ENCODE results near the gene CFAP77.

Gene CFAP77

DNA sequence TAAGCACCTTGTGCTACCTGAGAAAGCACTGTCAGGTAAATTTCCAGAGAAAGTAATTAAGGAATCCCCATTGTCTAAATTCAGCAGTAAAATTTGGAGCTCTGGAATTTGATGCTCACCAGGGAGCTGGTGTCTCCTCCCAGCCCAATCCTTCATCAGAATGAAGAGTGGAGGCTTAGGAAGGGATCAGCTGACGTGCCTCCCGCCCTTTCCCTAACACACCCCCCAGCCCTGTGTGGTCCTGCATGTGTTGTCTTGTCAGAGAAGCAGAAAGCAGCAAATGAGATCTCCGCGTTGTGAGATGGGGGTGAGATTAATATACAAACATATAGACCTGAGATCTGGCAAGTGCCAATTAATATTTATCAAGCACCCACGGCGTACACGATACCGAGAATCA, 145.5 kb downstream of the CFAP77 start:
- no peak overlapping the region for H3K27ac ChIP-seq
- TF ChIP-seq, protein P1, sequence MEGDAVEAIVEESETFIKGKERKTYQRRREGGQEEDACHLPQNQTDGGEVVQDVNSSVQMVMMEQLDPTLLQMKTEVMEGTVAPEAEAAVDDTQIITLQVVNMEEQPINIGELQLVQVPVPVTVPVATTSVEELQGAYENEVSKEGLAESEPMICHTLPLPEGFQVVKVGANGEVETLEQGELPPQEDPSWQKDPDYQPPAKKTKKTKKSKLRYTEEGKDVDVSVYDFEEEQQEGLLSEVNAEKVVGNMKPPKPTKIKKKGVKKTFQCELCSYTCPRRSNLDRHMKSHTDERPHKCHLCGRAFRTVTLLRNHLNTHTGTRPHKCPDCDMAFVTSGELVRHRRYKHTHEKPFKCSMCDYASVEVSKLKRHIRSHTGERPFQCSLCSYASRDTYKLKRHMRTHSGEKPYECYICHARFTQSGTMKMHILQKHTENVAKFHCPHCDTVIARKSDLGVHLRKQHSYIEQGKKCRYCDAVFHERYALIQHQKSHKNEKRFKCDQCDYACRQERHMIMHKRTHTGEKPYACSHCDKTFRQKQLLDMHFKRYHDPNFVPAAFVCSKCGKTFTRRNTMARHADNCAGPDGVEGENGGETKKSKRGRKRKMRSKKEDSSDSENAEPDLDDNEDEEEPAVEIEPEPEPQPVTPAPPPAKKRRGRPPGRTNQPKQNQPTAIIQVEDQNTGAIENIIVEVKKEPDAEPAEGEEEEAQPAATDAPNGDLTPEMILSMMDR (IDR thresholded peaks at IDR 0.05) = no peak
- TF ChIP-seq ZFX (IDR thresholded peaks at IDR 0.05; ENCODE audit: borderline replicate concordance) = no peak

GRCh38 chr9:132556235-132556634, 146.2 kb downstream of the CFAP77 start:
- TF ChIP-seq, protein P1 (IDR thresholded peaks at IDR 0.05) = no peak
- TF ChIP-seq ZFX (IDR thresholded peaks at IDR 0.05; ENCODE audit: borderline replicate concordance) = no peak
- no peak overlapping the region for H3K27ac ChIP-seq

DNA sequence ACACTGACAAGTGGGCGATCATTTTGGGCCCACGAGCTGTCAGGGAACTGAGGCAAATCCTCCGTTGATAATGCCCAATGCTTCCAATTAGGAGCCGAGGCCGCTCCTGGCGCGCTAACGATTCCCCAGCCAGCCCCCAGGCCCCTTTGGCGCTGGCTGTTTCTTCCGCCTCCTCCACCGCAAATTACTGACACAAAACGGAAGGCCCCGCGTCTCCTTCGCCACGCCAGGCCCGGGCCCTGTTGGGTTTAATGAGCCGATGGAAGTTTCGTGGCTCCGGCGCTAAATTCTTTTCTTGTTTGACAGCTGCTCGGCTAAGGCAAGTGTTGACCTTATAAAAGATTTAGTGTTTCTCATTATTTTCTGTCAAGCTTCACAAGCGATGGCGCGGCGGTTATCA, 146.7 kb downstream of the CFAP77 start:
- no peak overlapping the region for H3K27ac ChIP-seq
- TF ChIP-seq, protein P1 (IDR thresholded peaks at IDR 0.05) = no peak
- no peak for TF ChIP-seq ZFX (IDR thresholded peaks at IDR 0.05; ENCODE audit: borderline replicate concordance)

- H3K27ac ChIP-seq = no peak overlapping the region
- no peak for TF ChIP-seq ZFX (IDR thresholded peaks at IDR 0.05; ENCODE audit: borderline replicate concordance)
- TF ChIP-seq, protein P1 (IDR thresholded peaks at IDR 0.05) = no peak
Observed at GRCh38 chr9:132557159-132557558, 147.1 kb downstream of the CFAP77 start.

- no peak overlapping the region for H3K27ac ChIP-seq
Observed at GRCh38 chr9:132559711-132560110, 149.7 kb downstream of the CFAP77 start.

GRCh38 chr9:132560616-132561202, 150.7 kb downstream of the CFAP77 start:
- H3K27ac ChIP-seq = no peak overlapping the region
- TF ChIP-seq, protein P1 (IDR thresholded peaks at IDR 0.05) = no peak
- no peak for TF ChIP-seq ZFX (IDR thresholded peaks at IDR 0.05; ENCODE audit: borderline replicate concordance)

More at GRCh38 chr9:132559711-132560110, 149.7 kb downstream of the CFAP77 start:
- TF ChIP-seq ZFX (IDR thresholded peaks at IDR 0.05; ENCODE audit: borderline replicate concordance) = no peak
- TF ChIP-seq, protein P1 (IDR thresholded peaks at IDR 0.05) = no peak

DNA sequence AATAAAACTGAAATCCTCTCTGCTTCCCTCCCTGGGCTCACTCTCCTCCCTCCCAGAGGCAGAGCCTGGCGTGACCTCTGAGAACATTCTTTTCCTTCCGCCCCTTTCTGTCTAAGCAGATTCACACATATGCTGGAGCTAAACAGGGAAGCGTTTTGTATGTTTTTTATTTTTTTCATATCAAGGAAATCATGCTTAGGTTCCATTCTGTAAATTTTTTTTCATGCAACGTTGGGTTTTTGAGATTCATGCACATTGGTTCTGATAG, 152.2 kb downstream of the CFAP77 start:
- TF ChIP-seq, protein P1 (IDR thresholded peaks at IDR 0.05) = no peak
- no peak for TF ChIP-seq ZFX (IDR thresholded peaks at IDR 0.05; ENCODE audit: borderline replicate concordance)
- no peak overlapping the region for H3K27ac ChIP-seq

All from 22Rv1 (cell line).